ENCODE measurements around the gene EHF.

Gene EHF

DNA sequence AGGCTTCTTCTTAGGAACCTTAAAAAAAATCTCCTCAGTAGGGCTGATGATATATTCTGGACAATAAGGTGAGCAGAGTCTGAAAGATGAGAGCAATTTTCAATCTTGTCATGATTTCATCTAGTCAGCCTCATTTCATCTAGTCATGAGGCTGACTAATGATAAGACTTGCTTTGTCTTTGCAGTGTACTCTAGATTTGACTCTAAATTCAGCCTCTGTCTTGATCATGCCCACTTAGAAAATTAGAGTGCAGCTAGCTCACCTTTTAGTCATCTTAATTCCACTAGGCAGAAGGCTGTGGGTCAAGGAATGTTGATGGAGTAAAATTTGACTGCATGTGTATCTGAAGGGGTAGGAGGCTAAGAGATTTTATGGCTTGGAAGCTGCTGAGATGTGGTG lies 5.5 kb downstream of the EHF start:
- no peak for DNase-seq

DNA sequence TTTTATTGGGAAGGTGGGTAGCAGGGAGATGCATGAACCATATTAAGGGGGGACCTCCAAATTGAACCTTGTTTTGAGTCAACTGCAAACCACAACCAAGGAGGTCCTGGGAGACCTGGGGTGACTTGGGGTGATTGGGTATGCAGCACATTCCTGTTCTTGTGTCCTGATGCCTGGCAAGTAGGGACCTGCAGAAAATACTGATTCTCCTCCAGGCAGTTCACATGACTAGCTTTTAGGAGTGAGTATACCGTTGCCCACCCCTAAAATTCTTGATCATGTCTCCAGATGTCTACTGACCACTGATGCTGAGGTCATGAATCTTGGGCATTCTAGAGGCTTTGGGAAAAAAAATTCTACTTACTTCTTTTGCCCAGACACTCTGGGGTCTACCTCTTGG lies 6.3 kb downstream of the EHF start:
- DNase-seq: no peak

DNA sequence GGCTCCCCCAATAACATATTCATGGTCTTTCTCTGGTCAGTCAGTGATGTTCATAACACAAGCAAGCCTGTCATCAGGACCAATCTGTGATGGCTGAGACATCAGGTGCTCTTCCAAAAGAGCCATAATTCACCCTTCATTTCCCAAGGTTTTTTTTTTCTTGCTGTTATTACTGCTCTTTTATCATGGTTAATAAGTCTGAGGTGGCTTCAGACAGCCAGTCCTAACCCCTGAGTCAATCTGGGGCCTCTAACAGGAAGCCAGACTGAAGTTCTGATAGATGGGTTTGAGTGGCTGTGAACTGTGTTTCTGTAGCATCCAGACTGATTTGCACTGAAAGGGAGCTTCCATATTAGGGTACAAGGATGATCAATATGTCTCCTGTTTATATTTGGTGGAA lies 8.8 kb downstream of the EHF start:
- DNase-seq: no peak

DNA sequence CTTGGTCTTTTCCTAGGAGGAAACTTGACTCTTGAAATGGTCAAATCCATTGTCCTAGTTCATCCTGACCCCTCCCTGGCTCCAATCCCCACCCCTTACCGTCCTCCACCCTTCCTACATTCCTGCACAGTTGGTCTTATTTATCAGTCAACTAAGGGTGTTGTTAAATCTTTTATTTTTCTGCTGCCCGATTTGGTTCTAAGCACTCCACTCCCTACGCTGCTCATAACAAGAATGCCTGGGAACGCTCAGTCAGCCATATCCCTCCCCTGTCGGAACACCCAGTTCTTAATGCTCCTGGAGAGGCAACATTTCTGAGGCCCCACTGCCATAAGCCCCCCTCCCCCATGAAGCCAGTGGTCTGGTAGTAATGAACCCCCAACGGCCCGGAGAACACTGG lies 9.7 kb downstream of the EHF start:
- no peak for DNase-seq

DNA sequence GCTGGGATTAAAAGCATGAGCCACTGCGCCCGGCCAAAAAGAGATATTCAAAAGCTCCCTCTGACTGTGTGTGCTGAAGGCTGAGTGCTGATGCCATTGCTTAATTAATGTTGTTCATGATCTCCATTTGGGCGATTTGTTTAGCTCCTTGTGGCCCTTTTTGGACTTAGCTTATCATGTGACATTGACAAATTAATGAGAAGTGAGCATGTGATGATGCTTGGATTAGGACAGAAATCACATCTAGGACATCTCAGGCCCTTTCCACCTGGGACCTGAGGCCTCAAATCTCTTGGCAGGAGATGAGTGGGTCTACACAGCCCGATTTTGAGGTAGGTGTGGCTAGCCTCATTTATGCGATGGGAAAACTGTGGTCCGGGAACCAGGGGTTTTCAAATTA lies 10.4 kb downstream of the EHF start:
- no peak for DNase-seq

DNA sequence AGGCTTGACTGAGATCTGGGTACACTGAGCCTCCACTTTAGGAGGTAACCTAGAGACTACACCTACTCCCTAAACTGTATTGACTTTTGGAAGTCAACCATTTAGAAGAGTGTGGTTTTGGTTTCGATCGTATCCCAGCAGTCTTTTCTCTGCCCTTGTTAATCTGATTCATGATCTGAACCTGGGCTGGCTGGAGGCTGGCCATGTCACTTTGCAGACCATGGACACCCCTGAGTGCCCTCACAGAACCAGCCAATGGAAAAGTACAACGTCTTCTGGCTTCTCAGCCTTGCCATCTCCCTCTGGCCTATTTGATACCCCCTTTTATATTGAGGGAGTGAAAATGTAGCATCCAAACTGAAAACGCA lies 10.8 kb downstream of the EHF start:
- no peak for DNase-seq

DNA sequence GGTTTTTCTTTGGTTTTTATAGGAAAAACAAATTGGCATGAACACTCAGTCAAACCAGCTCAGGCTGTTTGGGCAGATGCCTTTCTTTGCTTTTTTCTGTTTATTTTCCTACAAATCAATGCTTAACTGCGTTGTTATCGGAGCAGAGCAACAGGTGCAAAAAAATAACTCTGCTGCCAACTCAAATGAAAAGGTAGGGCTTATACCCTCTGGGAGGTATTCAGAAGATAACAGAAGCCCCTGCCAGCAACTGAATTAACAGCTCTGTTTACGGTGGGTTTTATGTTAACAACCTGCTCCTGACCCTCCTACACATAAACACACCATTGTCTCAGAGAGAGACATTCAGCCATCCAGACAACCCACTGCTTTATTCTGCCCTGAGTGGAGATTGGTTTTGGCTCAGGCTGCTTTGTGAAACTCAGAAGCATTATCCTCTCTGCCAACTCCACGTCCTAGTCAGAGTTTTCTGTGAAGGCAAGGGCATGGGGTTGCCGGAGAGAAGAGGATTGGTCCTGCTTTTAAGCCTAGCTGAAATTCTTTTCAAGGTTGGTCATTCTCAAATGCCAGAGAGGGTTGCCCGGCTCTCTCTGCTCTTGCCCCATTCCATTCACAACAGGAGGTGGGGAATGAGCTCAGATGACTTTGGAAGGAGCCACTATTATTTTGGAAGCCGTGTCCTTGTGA lies 11.4 kb downstream of the EHF start:
- no peak for DNase-seq

DNA sequence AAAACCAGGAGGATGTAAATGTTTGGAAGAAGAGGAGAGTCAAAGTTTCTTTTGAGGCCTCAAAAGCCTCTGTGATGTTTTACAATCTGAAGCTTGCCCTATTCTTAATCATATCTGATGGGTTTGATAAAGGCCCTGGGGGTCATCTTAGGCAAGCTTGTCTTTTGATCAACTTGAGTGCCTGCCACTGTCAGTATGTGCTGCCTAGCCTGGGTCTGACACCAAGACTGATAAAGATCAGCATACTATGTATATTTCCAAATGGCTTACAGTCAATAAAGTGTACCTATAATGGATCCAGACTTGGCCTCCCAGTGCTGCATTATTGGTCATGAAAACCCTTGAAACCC lies 12.7 kb downstream of the EHF start:
- DNase-seq: no peak

DNA sequence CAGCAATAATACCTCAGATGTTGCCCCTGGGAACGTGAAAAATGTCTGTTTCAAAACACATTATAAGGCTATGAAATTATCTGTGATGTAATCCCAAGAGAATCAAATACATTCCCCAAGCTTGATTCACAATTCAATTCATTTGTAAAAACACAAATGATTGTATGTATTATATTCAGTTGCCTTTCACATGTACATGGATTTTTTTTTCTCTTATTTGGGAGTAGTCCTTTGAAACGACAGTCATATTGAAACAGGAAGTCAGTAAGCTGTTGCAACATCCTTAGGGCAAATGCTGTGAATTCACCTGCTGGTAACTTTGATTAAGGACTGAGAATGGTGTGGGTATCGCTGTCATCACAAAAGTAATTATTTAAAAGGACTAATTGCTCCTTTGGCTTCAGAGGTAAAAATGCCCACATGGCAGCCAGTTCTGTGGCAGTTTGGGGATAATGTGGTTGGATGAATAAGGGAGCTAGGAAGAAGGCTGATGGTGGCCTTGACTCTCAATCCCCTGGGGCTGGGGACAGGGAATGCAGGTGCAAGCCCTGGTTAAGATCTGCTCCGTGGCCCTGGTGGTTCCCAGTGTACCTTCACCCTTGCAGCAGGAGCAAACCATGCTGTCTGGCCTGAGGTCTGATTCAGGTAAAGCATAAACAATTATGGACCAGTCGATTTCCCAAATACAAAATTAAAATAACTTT lies 13.2 kb downstream of the EHF start:
- DNase-seq: no peak

DNA sequence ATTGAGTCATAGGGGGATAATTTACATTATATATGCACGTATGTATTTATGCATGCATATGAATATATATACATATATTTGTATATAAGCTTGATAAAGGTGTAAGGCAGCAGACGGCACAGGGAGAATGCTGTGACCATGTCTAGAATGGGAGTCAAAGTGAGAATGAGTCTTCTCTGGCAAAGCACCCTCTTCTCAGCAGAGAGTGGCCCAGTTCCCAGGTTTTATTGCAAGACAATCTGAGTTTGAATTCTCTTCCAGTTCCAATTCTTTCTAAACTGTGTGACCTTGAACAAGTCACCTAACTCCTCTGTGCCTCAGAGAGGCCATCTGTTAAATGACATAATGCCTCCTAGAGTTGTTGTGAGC lies 13.8 kb downstream of the EHF start:
- no peak for DNase-seq

DNA sequence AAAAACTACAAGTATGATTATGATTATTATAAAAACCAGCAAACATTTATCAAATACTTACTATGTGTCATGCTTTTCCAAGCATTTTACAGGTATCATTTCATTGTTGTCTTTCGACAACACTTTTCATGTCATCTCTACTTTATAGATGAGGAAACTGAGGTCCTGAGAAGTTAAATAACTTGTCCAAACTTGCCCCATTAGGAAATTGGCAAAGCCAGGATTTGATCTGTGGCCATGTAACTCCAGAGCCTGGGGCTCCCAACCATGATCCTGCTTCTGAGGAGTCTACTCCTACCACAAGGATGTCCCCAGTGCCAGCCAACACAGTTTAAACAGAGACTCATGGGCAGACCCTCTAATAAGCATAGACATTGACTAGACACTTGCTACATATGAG lies 15.2 kb downstream of the EHF start:
- no peak for DNase-seq

DNA sequence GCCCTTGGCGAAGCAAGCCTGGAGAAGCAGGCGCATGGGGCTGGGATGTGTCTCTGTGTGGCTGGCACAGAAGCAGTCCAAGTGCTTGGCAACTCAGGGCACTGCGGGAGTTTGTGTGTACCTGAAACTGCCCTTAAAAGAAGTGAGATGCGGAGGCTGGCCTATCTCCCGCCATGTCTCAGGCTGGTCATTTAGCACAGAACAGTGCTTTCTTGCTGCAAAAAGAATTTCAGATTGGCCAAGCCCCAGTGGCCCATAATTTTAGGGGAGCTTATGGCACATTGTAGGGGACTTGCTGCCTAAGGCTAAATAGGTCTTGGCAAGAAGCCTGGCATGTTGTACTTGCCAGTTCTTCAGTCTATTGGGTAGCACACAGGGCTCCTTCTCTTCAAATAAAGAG lies 16.4 kb downstream of the EHF start:
- no peak for DNase-seq

DNA sequence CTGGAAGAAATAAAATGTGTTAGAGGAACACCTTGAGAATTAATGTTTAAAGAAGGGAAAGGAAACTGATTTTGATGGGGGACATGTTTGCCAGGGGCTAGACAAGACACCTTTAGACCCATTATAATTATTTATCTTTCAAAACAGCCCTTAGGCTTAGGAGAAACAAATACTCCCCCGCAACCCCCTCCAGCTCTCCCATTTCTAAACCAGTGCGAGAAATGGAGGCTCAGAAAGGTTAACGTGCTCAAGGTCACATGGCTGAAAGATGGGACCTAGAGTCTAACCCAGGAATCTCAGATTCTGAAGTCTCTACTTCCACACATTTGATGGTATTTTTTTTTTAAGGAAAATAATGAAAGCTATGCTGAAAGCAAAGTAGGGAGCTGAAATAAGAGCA lies 18.0 kb downstream of the EHF start:
- no peak for DNase-seq

DNA sequence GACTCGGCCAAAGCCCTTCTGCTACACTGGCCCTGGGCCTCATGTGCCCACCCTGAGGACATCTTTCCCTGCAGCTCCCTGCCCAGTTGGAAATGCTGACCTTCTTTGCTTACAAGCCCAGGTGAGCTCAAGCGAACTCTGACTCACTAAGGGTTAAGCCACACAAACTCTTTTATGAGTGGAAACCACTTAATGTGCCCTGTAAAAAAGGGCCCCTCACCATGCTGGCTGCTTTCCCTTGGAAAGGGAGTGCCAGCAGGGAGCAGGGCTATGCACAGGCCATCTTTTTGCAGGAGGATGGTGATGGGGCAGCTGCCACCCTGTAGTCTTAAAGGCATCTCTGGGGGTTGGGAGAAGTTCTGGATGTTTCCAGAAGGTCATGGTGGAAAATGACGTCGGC lies 18.7 kb downstream of the EHF start:
- DNase-seq: no peak

DNA sequence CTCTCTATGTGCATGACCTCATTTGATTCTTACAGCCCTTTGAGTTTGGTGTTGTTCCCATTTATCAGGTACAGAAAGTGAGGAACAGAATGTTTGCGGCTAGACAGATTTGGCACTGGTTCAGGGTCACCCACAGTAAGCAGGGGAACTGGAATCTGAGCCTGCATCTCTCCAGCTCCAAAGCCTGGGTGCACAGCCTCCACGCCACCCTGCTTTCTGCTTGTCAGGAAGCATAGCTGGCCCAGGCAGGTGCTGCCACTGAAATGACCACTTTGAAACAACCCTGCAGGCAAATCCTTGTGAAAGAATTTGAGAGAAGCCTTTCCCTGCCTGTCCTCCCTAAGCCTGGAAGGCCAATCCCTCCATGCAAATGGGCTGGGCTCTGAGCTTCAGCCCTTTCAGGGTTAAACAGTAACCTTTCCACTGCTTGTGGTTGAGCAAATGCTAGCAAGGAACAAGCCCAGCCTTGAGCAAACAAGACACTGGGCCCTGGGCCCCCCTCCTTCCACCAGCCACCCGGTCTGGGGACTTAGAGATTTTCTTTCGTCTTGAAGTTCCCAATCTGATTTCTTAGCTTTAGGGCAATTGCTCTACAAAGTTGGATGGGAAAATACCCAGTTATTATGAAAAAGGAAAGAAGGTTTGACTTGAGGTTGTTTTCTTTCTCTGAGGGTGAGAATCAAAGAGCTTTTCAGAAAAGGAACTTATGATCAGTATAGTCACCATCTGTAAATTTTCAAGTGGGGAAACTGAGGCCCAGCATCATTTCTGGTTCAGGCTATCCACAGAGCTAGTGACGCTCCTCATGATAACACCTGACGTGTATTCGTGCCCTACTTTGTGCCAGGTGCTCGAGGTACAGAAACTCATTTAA lies 19.4 kb downstream of the EHF start:
- no peak for DNase-seq

DNA sequence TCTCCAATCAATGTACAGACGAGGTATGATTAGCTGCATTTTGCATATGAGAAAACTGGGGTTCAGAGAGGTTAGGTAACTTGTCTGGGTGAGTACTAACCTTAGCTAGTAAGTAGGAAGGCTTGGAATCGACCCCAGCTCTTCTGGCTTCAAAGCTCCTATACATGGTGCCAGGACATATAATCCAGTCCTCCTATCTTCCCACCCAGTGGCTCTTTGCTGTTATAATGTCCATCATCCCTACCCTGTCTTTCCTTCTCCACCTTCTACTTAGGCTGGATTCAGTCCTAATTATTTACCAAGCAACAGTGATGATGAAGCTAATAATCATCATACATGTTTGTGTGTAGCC lies 20.0 kb downstream of the EHF start:
- no peak for DNase-seq

DNA sequence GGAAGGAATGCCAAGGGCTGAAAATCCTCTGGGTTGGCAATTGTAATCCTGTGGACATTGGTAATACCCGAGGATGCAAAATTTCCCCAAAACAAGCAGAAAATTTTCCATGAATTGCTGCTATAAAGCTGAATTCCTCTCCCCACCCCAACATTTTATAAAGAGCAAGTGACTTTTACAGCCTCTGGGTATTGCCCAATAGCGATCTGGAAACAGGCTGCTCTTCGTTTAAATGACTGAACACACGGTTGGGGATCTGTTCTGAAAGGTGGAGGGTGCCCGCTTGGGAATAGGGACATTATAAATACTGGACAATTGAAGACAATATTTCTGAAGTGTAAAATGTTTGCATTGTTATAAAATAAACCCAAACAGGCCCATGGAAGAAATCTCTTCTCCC lies 20.6 kb downstream of the EHF start:
- DNase-seq: no peak

DNA sequence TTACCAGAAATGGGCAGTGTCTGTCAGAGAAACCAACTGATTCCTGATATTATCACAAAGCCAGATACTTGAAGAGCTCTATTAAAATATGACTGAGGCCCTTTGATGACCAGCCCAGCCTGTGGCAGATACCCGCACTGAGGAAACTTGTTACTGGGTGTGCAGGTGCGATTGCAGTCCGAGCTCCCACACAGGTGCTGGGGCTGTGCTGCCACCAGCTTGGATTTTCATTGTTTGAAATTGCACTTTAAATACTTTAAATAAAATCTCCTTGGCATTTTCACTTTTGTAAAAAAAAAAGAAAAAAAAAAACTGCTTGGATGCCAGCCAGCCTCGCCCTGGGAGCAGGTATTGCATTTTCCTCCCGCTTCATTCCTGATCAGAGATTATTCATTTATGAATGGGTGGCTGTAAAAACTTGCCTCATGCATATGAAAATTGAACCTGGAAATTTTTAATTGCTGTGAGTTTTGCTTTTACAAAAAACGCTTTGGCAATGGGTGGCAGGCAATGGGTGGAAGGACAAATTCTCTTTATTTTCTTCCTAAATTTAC lies 21.2 kb downstream of the EHF start:
- DNase-seq: no peak

DNA sequence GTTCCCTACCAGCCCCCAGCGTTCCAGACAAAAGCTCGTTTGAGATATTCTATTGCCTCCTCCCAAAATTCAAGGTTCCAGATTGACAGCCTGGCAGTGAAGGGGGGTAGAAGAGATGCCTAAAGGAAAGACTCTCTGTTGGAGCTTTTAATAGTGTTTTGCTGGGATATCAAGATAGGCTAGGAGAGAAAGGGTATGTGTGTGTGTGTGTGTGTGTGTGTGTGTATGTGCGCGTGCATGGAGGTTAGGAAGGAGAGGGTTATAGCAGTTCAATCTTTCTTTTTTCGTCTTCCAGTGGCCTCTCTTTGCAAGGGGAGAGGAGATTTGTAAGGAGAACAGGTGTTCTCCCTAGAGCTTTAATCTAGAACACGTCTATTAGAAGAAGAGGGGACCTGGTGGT lies 22.0 kb downstream of the EHF start:
- no peak for DNase-seq

DNA sequence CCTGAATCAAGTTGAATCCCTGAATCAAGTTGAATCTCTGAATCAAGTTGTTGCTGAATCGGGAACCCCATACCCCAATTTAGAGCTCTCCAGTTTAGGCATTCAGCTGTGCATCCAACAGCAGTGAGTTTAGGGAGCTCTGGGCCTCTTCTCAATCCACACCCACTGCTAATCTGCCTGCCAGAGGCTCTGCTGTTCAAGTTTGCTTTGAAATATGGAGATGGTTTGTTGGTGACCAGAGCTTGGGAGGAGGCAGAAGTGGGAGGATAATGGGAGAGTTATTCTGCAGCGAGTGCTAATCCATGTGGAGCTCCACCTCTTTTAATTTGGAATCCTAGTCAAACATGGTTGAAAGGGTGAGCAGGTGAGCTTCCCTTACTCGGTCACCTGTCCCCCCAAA lies 22.4 kb downstream of the EHF start:
- no peak for DNase-seq

DNA sequence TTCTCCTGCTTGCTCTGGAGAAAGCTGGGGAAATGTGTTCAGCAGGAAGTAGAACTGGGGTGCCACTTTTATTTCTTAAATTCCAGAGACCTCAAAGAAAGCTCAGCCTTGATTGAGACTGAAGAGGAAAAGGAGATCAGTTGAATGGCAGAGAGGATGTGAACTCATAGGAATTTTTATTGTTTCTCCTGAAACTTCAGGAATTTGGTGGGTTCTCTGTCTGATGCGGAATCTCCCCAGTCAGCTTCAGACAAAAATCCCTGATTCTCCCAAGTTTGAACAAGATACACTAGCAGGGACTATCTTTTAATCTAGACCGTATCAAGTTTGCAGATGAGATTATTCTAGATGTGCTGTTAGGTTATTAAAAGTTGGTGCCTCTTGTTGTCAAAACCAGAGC lies 23.0 kb downstream of the EHF start:
- no peak for DNase-seq

DNA sequence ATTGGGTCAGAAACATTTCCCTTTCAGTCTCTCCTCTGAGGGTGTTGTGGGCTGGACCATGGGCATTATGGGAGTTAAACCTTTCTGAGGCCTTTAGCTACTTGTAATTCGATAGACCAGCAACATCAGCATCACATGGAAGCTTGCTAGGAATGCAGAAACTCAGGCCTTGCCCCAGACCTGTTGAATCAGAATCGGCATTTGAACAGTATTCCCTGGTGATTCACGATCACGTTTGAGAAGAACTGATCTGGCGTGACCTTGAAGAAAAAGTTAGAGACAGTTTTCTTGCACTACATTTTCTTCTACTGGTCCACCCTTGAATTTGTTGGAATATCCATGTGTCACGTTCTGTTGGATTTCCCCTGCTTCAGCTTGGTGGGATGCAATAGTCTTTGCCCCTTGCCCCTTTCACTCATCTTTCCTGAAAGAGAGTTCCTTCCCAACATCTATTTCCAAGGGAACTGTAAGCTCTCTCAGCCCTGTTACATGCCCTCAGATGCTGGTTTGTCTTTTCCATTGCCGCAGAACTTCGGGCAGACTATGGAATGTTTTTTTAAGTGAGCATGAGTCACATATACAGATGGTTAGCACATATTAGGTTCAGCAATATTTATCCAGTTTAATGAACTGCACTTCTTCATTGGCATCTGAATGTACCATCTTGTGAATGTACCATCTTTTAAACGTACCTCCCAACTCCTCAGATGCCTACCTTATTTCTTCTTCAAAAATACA lies 23.9 kb downstream of the EHF start:
- no peak for DNase-seq

DNA sequence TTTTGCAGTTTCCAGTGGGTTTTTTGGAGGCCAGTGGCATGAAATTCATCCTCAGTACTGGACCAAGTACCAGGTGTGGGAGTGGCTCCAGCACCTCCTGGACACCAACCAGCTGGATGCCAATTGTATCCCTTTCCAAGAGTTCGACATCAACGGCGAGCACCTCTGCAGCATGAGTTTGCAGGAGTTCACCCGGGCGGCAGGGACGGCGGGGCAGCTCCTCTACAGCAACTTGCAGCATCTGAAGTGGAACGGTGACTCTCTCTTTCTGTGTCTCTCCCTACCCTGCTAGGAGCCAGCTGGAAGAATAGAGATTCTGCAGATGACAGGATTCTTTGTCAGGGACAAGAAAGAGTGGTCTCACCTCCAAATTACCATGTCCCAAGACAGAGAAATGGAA lies 25.5 kb downstream of the EHF start:
- no peak for DNase-seq

DNA sequence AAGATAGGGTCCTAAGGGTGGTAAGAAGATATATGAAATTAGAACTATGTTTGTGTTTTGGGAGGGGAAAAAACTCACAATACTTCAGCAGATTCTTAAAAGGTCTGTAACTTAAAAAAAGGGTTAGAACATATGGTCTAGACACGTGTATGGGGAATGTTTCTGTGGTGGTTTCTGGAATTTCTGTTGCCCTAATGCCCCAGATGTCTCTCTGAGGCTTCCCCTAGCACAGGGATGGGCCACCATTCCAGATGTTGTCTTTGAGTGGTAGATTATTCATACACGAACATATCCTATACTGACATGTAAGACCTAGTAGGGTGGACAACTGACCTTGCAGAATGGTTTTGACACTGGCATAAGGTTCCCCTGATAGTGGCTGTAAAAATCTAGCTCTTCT lies 26.2 kb downstream of the EHF start:
- no peak for DNase-seq

Data from NCI-H2227 treated with DMSO at 0.1 percent for 48 hours (cell line).